Measurements from ENCODE around the gene CDK13.

DNA sequence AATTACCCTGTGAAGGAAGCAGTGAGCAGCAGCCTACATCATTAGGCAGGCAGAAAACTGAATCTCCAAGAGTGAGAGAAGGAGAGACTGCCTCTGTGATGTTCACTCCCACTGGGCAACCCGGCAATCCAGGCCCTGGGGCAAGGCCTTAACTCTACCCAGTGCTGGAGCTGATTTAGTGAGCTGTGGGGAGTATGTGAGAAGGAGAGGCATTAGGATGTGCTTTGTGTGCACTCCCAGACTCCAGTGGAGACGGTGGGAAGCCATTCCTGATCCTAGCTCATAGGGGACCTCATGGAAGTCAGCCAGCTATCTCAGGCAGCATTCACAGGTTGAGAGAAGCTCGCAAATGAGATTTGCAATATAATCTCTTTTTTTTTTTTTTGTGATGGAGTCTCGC lies 41.1 kb upstream of the CDK13 start:
- TF ChIP-seq, protein P1, sequence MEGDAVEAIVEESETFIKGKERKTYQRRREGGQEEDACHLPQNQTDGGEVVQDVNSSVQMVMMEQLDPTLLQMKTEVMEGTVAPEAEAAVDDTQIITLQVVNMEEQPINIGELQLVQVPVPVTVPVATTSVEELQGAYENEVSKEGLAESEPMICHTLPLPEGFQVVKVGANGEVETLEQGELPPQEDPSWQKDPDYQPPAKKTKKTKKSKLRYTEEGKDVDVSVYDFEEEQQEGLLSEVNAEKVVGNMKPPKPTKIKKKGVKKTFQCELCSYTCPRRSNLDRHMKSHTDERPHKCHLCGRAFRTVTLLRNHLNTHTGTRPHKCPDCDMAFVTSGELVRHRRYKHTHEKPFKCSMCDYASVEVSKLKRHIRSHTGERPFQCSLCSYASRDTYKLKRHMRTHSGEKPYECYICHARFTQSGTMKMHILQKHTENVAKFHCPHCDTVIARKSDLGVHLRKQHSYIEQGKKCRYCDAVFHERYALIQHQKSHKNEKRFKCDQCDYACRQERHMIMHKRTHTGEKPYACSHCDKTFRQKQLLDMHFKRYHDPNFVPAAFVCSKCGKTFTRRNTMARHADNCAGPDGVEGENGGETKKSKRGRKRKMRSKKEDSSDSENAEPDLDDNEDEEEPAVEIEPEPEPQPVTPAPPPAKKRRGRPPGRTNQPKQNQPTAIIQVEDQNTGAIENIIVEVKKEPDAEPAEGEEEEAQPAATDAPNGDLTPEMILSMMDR (IDR thresholded peaks at IDR 0.05; ENCODE audit: low read depth, low read length): no peak
- TF ChIP-seq EZH2phosphoT487 (IDR thresholded peaks at IDR 0.05; ENCODE audit: low read depth): no peak

All from OCI-LY3 (cell line).